HG02571 (cell line): Measurements from ENCODE around the gene PTPRT.

ENCODE experiments used
- ATAC-seq: cut with Tn5 transposase; IDR thresholded peaks from one replicate; pipeline ENCODE4 v1.9.1; 2021; ENCODE audit warnings: mild to moderate bottlenecking, moderate library complexity; ENCODE audit not compliant: unreplicated experiment

The PTPRT gene

GRCh38 chr20:42161228-42161829, 1028.4 kb downstream of the PTPRT start:
- no peak for ATAC-seq

GRCh38 chr20:42159808-42160207, 1029.9 kb downstream of the PTPRT start:
- no peak for ATAC-seq

GRCh38 chr20:42158272-42158671, 1031.4 kb downstream of the PTPRT start:
- no peak for ATAC-seq

GRCh38 chr20:42155586-42155985, 1034.1 kb downstream of the PTPRT start:
- ATAC-seq = no peak

- ATAC-seq = no peak
Observed at GRCh38 chr20:42152575-42152974, 1037.1 kb downstream of the PTPRT start.

GRCh38 chr20:42150230-42150629, 1039.5 kb downstream of the PTPRT start:
- ATAC-seq = no peak

GRCh38 chr20:42138729-42139128, 1051.0 kb downstream of the PTPRT start:
- no peak for ATAC-seq

- ATAC-seq = no peak
Observed at GRCh38 chr20:42134265-42135098, 1055.2 kb downstream of the PTPRT start.

- no peak for ATAC-seq
Observed at GRCh38 chr20:42130810-42131596, 1058.7 kb downstream of the PTPRT start.

- no peak for ATAC-seq
Observed at GRCh38 chr20:42125426-42125825, 1064.3 kb downstream of the PTPRT start.

GRCh38 chr20:42123981-42124473, 1065.7 kb downstream of the PTPRT start:
- no peak for ATAC-seq

GRCh38 chr20:42118409-42119125, 1071.1 kb downstream of the PTPRT start:
- ATAC-seq = no peak

- ATAC-seq = no peak
Observed at GRCh38 chr20:42118001-42118400, 1071.7 kb downstream of the PTPRT start.

- ATAC-seq = no peak
Observed at GRCh38 chr20:42113236-42113635, 1076.5 kb downstream of the PTPRT start.

- no peak for ATAC-seq
Observed at GRCh38 chr20:42112161-42112560, 1077.5 kb downstream of the PTPRT start.

- ATAC-seq = no peak
Observed at GRCh38 chr20:42111349-42111748, 1078.4 kb downstream of the PTPRT start.

- no peak for ATAC-seq
Observed at GRCh38 chr20:42110301-42110700, 1079.4 kb downstream of the PTPRT start.

GRCh38 chr20:42102000-42102399, 1087.7 kb downstream of the PTPRT start:
- ATAC-seq = no peak

GRCh38 chr20:42100137-42100704, 1089.5 kb downstream of the PTPRT start:
- ATAC-seq = no peak

GRCh38 chr20:42099101-42099500, 1090.6 kb downstream of the PTPRT start:
- no peak for ATAC-seq
